Breast epithelium (tissue), 3 donors: Measurements from ENCODE around the gene BMP5.

Experiments
- CTCF ChIP-seq, 3 donors: fragments of 450-650 bp; IDR thresholded peaks; one replicate each; pipeline ENCODE4 v1.5.1; 2016 to 2017; ENCODE audit warnings: antibody characterized with exemption in 3 of 3, mild to moderate bottlenecking in 3 of 3, moderate library complexity in 3 of 3
- POLR2A ChIP-seq: fragments of 450-650 bp; IDR thresholded peaks from one replicate; pipeline ENCODE4 v1.6.1; 2016; ENCODE audit warnings: antibody characterized with exemption, mild to moderate bottlenecking, moderate library complexity
- POLR2AphosphoS5 ChIP-seq, 3 donors: sonication (generic); formaldehyde crosslinking; IDR thresholded peaks; one replicate each; pipeline ENCODE4 v1.6.1; 2017; ENCODE audit warnings: antibody characterized with exemption in 3 of 3

- TF ChIP-seq CTCF (IDR thresholded peaks at IDR 0.05): no peak
- no peak for TF ChIP-seq POLR2AphosphoS5 (IDR thresholded peaks at IDR 0.05)
- TF ChIP-seq POLR2A: no peak
Measured at GRCh38 chr6:55776113-55776512, 99.3 kb downstream of the BMP5 start.
